AG08395 (cell line): ENCODE data around the gene ST3GAL3.

Source experiments
- DNase-seq: peaks from one replicate; pipeline ENCODE4 v3.0.0; 2012; ENCODE audit warnings: mixed read lengths, low spot score

The ST3GAL3 gene

GRCh38 chr1:43851561-43852338 lies 144.4 kb downstream of the ST3GAL3 start:
- DNase-seq, result no peak

GRCh38 chr1:43853161-43853921 lies 146.0 kb downstream of the ST3GAL3 start:
- peak; percentile 84 for DNase-seq

GRCh38 chr1:43854473-43854872 lies 147.1 kb downstream of the ST3GAL3 start:
- DNase-seq, result no peak

- no peak for DNase-seq
These were observed 148.9 kb downstream of the ST3GAL3 start for GRCh38 chr1:43856188-43856587.

GRCh38 chr1:43857163-43857562 lies 149.8 kb downstream of the ST3GAL3 start:
- no peak for DNase-seq

GRCh38 chr1:43858324-43858723 lies 151.0 kb downstream of the ST3GAL3 start:
- DNase-seq, result peak; percentile 90

- no peak for DNase-seq
These were observed 154.0 kb downstream of the ST3GAL3 start for GRCh38 chr1:43861337-43861736.

- DNase-seq, result no peak
These were observed 154.8 kb downstream of the ST3GAL3 start for GRCh38 chr1:43861988-43862735.

GRCh38 chr1:43864111-43865045 lies 157.0 kb downstream of the ST3GAL3 start:
- DNase-seq, result no peak

- no peak for DNase-seq
These were observed 158.9 kb downstream of the ST3GAL3 start for GRCh38 chr1:43866201-43866600.

- peak; percentile 35 for DNase-seq
These were observed 160.8 kb downstream of the ST3GAL3 start for GRCh38 chr1:43867976-43868740.

- no peak for DNase-seq
These were observed 161.4 kb downstream of the ST3GAL3 start for GRCh38 chr1:43868741-43869067.

- no peak for DNase-seq
These were observed 163.0 kb downstream of the ST3GAL3 start for GRCh38 chr1:43870306-43870705.

- no peak for DNase-seq
These were observed 164.0 kb downstream of the ST3GAL3 start for GRCh38 chr1:43871181-43871910.

- no peak for DNase-seq
These were observed 164.9 kb downstream of the ST3GAL3 start for GRCh38 chr1:43872280-43872679.

- no peak for DNase-seq
These were observed 166.5 kb downstream of the ST3GAL3 start for GRCh38 chr1:43873851-43874250.

GRCh38 chr1:43874716-43875115 lies 167.4 kb downstream of the ST3GAL3 start:
- DNase-seq, result no peak

GRCh38 chr1:43875331-43875730 lies 168.0 kb downstream of the ST3GAL3 start:
- no peak for DNase-seq

GRCh38 chr1:43877101-43877500 lies 169.8 kb downstream of the ST3GAL3 start:
- no peak for DNase-seq

- no peak for DNase-seq
These were observed 171.1 kb downstream of the ST3GAL3 start for GRCh38 chr1:43878440-43878839.
